Stimulated activated CD4-positive, alpha-beta T cell treated with anti-CD3 and anti-CD28 coated beads, Interleukin-4, amount 100 ng/mL, for 4 hours (primary cell): ENCODE data around the gene TRAF3IP3.
A peak's percentile ranks its signal among the peaks of the same experiment; 100 is the strongest.

ENCODE experiments used
- DNase-seq, 2 experiments: peaks; one replicate each; pipeline ENCODE4 v3.0.0-alpha.2; 2020

Gene TRAF3IP3, protein sequence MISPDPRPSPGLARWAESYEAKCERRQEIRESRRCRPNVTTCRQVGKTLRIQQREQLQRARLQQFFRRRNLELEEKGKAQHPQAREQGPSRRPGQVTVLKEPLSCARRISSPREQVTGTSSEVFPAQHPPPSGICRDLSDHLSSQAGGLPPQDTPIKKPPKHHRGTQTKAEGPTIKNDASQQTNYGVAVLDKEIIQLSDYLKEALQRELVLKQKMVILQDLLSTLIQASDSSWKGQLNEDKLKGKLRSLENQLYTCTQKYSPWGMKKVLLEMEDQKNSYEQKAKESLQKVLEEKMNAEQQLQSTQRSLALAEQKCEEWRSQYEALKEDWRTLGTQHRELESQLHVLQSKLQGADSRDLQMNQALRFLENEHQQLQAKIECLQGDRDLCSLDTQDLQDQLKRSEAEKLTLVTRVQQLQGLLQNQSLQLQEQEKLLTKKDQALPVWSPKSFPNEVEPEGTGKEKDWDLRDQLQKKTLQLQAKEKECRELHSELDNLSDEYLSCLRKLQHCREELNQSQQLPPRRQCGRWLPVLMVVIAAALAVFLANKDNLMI

DNA sequence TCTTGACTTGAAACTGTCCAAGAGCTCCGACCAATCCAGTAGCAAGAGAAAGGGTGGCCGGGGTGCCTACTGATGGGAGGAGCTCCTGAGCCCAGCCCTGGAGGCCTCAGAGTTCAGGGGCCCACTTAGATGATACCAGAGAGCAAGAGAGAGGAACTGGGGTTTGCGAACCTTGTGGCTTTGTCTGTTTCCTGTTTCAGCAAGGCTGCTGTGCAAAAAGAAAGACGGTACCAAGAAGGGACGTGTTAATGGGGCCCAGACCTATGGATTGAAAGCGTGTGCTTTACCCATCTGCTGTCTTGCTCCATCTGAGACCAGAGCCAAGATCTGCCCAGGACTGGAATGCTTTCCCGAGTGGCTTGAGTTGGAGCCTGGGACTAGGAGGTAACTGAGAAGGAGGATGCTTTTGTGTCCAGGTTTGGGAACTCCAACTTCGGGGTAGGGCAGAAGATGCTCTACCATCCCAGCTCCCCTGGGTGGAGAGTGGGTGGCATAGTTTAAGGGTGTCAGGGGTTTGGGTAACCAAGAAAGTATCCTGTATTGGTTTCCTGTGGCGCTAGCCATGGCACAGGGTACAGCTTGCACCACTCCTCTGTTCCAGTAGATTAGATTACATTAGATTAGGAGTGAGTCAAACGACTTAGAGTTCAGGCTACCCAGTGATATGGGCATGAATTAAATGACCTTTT is at the start of gene TRAF3IP3:
Gene TRAF3IP3, plus strand, starts transcription at position 128 of the 689 bp plus-strand sequence. CDS start 3,987 bp downstream, outside the sequence.
- DNase-seq, result peak; percentile 57 to 69

DNA sequence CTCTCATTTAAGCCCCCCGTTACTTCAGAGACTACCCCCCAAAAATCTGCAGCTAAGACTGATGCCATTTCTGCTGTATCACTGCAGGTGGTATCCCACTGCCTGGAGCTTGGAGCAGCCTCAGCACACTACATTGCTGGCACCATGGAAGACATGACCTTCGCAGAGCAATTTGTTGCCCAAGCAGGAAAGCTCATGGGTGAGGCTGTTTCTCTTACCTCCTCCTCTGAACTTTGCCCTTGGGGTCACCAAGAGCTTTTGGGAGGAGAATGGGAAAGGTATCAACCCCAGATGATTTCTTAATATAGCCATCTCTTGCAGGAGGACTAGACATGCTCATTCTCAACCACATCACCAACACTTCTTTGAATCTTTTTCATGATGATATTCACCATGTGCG is 49.2 kb upstream of the TRAF3IP3 start:
- DNase-seq, result no peak

DNA sequence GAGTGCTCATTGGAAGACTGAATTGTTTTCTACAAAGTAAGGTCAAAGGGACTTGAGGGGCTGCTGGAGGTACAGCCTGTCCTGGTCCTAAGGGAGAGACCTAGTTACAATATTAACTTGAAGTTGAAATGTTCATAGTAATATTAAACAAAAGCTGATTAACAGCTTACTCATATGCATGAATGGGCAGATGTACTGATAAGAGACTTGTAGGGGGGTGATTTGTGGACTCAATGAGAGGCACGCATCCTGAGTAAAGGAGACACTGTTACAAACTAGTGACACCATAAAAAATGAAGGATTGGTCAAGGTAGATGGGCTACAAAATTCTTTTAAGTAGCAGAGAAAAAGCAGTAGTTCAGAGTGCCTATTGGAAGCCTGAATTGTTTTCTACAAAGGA is 48.5 kb upstream of the TRAF3IP3 start:
- DNase-seq, result no peak

DNA sequence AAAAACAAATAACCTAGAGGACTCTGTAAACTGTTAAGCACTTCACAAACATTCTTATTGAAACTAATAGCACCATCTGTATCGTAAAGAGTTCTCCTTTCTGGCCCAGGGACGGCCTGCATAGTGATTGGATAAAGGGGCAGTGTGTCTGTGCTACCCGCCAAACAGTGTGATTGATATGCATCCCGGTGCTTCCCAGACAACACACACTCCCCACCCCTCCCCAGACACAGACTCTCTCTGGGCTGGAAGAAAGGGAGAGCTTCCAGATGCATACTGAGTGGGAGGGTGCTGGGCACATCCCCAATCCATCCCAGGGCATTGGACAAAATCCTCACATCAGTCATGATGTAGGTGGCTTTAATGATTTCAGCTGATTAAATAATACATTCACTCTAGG is 47.6 kb upstream of the TRAF3IP3 start:
- DNase-seq, result no peak

DNA sequence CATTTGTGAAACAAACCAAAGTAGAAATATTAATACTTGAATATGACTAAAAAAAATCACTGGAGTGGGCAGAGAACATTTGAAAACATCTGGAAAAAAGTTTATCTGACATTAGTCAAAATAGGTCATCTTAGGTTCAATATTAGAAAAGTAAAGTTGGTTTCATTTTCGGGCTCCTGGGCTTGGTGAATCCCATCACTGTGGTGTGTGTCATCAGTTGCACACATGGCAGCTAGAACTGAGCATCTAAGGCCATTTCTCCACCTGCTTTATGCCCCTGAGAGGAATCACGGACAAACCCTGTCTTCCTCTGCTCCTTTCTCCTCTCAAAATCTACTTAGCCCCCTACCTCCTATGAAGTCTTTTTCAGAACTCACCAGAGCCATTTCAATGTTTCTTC is 45.8 kb upstream of the TRAF3IP3 start:
- no peak for DNase-seq

DNA sequence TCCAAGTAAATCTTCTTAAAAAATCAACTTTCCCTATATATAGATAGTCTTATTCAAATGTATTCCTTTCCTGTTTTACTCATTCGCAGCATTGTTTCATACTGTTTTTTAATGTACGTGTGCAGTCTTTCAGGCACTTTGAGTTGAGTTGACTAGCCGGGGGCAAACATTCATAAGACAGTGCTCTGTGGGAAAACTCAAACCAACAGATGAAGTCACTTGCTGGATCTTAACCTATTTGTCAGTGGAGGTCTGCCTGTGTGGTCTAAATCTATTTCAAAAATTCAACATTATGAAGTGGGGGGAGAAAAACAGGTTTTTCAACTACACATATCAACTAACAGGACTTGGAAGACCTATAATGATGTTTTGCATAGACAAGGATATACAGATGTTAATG is 45.0 kb upstream of the TRAF3IP3 start:
- no peak for DNase-seq

DNA sequence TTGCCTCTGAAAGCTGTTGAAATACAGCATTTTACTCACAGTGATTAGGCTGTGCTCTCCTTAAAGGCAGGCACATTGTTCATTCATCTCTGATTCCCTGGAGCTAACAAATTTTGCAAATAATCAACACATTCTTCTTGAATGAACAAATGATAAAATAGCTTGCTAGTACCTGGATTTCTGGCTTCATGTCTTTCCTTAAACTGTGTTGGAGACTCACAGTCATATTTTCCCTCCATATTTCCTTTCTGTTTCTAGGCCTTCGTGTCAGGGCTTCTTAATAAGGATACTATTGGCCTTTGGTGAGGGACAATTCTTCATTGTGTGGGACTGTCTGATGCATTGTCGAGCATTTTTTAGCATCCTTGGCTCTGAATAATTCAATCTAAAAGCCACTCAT is 41.5 kb upstream of the TRAF3IP3 start:
- DNase-seq, result no peak

DNA sequence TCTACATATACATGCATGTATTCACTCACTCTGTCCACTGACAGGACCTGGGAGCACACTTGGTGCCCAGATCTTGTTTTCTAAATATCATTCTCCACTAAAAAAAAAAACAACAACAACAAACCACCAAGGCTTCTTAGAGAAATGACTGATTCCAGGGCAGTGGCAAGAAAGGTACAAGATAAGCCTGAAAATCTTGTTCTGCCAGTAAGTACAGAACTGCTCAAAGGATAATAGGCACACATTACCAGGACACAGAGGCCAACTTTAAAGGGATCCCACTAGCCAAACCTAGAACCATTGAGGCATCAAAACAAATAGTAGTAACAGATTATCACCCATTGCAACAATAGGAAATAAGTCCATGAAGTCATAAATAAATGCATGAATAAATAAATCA is 40.5 kb upstream of the TRAF3IP3 start:
- no peak for DNase-seq

DNA sequence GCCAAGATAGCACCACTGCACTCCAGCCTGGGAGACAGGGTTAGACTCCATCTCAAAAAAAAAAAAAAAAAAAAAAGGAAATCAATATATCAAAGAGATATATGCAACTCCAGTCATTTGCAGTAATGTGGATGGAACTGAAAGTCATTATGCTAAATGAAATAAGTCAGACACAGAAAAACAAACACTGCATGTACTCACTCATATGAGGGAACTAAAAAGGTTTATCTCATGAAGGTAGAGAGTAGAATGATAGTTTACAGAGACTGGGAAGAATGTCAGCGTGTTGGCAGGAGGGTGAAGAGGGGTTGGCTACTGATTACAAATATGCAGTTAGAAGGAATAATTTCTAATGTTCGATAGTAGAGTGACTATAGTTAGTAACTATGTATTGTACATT is 38.0 kb upstream of the TRAF3IP3 start:
- no peak for DNase-seq

DNA sequence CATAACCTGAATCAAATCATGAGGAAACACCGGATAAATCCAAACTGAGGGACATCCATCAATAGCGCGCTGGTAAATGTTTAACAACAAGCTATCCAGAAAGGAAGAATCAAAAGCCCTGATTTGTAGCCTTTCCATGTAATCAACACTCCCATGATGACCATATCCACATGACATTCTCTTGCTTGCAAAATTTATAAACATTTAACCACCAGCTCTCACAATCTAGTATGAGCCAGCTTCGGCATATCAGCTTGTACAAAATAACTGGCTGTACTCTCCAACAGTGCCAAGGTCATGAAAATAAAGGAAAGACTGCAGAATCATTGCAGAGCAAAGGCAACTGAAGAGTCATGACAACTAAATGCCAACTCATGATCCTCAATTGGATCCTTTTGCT is 35.5 kb upstream of the TRAF3IP3 start:
- no peak for DNase-seq

DNA sequence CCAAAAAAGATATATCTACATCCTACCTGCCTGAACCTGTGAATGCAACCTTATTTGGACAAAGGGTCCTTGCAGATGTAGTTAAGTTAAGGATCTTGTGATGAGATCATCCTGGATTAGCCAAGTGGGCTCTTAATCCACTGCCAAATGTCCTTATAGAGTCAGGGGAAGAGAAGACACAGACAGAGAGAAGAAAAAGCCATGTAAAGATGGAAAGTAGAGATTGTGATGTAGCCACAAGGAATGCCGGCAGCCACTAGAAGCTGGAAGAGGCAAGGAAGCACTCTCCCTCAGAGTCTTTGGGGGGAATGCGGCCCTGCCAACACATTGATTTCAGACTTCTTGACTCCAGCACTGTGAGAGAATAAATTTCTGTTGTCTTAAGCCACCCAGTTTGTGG is 35.0 kb upstream of the TRAF3IP3 start:
- no peak for DNase-seq

DNA sequence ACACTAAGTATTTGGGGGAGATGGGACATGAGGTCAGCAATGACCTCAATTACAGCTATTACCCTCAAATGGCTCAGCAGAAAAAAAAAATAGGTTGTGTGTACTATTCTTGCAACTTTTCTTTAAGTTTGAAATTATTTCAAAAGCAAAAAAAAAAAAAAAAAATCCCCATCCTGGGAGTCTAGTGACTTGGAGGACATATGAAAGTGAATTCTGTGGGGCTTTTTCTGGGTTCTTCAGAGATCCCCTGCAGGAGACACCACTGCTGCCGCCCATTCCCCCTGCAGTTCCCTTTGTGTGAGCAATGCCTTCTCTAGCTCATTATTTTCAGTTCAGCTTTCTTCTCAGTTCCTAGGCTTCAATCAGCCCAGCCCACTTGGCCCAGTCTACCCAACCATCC is 34.5 kb upstream of the TRAF3IP3 start:
- DNase-seq, result no peak

DNA sequence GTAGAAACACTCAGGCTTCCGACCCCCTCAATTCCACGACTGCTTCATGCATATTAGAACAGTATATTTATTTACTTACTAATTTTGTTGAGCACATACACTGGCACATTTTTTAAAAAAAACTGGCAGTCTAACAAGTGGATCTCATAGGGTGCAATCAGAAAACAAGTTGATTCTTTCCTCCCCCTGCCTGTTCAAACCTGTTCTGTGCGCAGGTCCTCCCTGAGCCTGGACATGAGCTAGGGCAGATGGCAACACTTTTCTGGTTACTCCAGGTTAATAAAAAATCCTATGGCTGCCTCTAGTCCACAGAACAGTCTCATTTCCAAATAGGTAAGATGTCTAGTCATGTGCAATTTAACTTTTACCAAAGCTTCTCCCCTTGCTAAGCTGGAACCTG is 32.6 kb upstream of the TRAF3IP3 start:
- DNase-seq, result no peak

DNA sequence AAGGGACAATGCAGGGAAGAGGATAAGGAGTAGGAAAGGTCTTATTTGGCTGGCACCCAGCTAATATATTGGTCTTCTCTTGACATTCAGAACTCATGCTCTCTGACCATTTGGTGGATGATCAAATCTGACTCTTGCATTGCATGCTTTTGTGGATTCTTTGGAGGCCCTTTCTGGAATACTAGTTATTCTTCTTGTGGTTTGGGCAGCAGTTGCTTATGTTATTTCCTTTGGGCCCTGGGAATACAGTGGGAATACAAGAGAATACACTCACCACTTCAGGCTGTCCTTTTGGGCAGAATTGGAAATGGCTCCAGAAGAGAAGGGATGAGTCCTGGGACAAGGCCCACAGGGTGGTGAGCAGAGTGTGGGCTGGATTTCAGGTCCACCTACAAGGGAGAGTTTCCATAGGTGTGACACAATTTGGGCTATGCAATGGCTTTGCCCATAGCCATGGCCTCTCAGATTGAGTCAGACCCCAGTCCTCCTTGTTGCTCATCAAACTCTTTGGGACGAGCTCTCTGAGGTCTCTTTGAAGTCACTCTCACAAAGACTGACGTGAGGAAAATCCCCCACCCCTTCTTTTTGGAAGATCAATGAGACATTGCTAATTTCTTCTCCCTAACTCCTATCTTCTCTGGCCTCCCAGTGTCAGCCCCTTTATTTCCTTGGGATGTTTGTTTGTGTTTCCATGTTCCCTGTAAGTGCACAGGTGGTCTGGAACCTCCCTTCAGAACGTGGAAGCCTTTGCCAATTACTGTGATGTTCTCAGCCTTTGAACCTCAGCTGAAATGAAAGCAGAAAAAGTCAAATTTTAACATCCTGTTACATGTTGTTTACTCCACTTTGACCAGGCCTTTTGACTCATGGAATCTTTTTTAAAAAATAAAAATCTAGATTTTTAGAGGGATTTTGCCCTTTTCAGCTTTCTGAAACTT is 31.8 kb upstream of the TRAF3IP3 start:
- DNase-seq, result peak; percentile 15 to 34

DNA sequence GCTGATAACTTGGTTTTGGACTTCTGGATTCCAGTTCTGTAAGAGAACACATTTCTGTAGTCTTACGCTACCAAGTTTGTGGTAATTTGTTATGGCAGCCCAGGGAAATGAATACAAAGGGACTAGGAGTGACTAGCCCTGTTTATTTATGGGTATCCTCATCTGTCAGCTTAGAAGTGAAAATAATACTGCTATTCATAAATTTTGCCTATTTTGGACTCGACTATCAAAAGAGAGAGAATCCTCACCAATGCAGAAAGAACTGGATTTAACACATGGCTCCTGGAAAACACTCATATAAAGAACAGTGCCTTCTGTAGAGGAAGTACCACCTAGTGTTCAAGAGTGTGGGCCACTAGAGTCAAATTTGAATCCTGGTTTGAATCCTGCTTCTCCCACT is 28.6 kb upstream of the TRAF3IP3 start:
- DNase-seq, result no peak

DNA sequence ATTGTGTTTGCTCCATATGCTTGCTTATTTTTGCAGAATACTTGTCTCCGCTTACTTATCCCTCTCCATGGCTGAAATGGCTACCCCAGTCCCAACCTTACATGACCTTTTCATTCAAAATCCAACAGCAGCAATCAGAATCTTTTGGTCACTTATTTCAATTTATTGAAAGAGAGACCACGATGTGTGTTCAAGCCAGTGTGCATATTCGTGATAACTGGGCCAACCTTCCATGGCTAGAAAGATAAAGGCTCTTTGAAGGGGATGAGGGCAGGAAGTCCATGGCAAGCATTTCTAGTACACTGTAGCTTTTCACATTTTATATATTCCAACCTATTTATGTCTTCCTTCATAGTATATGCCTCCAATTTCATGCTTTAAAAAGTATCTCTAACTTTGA is 28.1 kb upstream of the TRAF3IP3 start:
- DNase-seq, result no peak

DNA sequence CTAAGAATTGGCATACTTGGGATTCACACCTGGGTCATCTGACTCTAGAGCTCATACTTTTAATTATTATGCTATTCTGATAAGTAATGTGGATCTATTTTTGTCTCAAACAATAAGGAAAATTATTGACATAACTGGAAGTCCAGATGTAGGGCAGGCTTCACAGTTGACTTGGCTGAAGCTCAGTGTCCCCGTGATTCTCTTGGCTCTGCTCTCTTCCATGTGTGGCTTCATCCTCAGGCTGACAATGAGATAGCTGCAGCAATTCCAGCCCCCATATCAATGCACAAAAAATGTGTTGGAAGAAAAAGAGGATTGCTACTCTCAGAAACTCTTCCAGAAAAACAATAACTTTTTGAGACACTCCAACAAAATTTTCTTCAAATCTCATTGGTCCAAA is 27.4 kb upstream of the TRAF3IP3 start:
- no peak for DNase-seq

DNA sequence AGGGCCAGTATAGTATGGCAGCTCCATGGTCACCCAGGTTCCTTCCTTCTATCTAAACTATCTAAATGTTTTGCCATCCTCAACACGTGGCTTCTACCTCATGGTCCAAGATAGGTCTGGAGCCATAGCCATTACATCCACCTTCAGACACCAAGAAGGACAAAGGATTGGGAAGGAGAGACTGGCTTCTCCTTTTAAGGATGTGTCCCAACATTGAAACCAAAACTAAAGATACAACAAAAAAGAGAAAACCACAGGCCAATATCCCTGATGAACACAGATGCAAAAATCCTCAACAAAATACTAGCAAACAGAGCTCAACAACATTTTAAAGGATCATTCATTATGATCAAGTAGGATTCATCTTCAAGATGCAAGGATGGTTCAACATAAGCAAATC is 26.4 kb upstream of the TRAF3IP3 start:
- no peak for DNase-seq

DNA sequence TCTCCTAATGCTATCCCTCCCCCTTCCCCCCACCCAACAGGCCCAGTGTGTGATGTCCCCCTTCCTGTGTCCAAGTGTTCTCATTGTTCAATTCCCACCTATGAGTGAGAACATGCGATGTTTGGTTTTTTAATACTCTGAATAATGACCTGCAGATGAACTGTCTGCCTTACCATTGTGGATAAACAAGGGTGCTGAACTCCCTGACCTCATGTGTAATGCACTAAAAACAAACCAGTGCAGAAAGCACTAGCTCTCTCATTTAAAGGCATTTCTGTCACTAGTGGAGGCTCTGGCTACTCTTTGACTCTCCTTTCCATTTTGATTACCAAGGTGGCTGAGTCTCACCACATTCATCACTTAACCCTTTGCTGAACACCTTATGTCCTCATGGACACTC is 23.1 kb upstream of the TRAF3IP3 start:
- no peak for DNase-seq

DNA sequence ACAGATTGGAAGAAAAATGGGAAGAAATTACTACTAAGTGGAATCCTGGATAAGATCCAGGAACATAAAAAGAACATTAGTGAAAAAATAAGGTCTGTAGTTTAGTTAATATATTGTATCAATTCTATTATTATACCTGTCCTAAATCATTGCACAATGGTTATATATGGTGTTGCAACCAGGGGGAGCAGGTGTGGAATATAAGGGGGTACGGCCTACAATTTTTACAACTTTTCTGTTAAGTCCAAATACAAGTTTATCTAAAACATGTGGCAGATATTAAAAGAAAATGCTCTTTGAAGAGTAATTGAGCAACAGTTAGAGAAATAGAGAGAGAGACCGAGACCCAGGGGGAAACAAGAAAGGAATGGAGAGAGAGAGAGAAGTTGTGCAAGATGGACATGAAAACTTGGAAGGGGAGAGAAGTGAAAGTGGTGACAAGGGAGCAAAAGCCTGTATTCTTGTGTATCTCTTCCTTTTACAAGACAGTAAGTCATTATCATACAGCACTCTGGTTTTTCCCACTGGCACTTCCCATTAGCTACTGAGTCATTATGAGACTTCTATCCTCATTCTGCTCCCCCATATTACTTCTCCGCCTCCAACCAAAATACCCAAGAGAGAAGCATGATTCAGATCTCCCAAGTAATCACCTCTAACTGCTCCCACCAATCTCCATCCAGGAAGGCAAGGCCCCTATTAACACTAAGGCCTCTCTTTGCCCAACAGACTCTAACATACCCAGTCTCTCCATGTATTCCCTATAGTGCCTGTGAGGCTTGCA is 22.3 kb upstream of the TRAF3IP3 start:
- DNase-seq, result no peak

DNA sequence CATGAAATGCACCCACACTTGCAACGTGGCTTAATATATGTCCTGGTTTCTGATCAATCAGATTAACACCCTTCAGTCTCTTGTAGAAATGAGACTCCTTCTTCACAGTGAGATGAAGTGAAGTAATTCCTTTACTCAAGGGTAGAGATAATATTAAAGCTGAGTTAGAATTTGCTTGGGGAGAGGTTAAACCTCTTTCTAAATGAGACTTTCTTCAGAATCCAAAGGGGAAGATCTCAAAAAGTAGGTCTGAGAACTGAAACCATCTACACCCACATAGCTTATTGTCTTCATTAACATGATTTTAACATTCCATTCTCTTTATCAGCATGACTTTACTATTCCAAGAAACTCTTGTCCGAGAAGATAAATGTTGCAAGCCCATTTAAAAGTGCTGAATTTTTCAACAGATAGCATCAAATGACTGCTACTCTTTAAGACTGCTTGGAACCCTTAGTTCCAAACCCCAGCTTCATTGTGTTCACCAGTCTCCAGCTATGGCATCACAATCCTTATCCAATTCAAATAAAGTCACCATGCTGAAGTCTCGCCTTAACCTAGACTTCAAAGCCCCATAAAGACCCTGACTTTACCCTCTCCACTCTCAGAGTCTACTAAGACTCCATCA is 19.2 kb upstream of the TRAF3IP3 start:
- no peak for DNase-seq

DNA sequence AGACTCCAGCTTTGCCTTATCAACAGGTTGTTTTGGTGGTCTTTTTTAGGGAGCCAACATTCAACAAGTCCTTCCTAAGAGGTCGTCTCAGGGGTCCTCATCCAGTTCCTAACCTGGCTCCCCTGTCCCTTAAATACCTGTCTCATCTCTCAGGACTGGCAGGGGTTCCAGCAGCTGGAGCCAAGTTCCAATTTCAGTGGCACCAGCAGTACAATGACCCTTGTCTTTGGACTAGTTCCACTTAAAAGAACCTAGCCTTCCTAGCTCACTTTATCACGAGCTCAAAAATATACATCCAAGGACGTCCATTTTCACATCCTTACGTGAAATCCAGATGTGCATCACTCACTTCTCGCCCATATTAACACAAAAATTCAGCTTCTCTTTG is 18.7 kb upstream of the TRAF3IP3 start:
- no peak for DNase-seq
